WTC11 (cell line): Measurements from ENCODE around the gene OSR1. TPM values are rescaled to one million over a fixed set of nuclear protein-coding genes. Genes with fewer than 3 reads are reported as not detected.

ENCODE experiments used
- ATAC-seq: fragments of 200-7000 bp; cut with Tn5 transposase; 2 replicates; pipeline ENCODE4 v1.10.0; 2021; ENCODE audit warnings: mild to moderate bottlenecking, moderate library complexity
- CTCF ChIA-PET: fragments of 300-600 bp; sonication (Branson Sonifier 250); formaldehyde crosslinking; loops from one replicate; lab custom pipeline; 2021; ENCODE audit warnings: antibody characterized with exemption; lab: Charles Lee
- POLR2A ChIA-PET: fragments of 350-600 bp; sonication (Branson Sonifier 250); formaldehyde crosslinking; loops from one replicate; lab custom pipeline; 2021; ENCODE audit warnings: antibody characterized with exemption; lab: Charles Lee
- DNase-seq: peaks from one replicate; pipeline ENCODE4 v3.0.0; 2021; ENCODE audit warnings: low spot score
- H3K27ac Mint-ChIP-seq: 2 replicates; pipeline ENCODE4 v1.8.0; 2021; ENCODE audit warnings: mixed read lengths
- H3K27me3 Mint-ChIP-seq: 2 replicates; pipeline ENCODE4 v1.8.0; 2021; ENCODE audit warnings: low read depth, mild to moderate bottlenecking, moderate library complexity, mixed read lengths
- H3K36me3 Mint-ChIP-seq: 2 replicates; pipeline ENCODE4 v1.8.0; 2021; ENCODE audit warnings: mixed read lengths
- H3K4me1 Mint-ChIP-seq: 2 replicates; pipeline ENCODE4 v1.8.0; 2022; ENCODE audit warnings: mixed read lengths
- H3K4me3 Mint-ChIP-seq: 2 replicates; pipeline ENCODE4 v1.8.0; 2021; ENCODE audit warnings: mild to moderate bottlenecking, moderate library complexity, mixed read lengths
- H3K9me3 Mint-ChIP-seq: 2 replicates; pipeline ENCODE4 v1.8.0; 2021; ENCODE audit warnings: mixed read lengths
- ATF1 ChIP-seq: sonication (generic); formaldehyde crosslinking; IDR thresholded peaks from 2 replicates; pipeline ENCODE4 v1.8.1; 2023; ENCODE audit warnings: mild to moderate bottlenecking, moderate library complexity, missing genetic modification reagents
- CBFB ChIP-seq: sonication (generic); formaldehyde crosslinking; IDR thresholded peaks from 2 replicates; pipeline ENCODE4 v1.8.1; 2022; ENCODE audit warnings: mild to moderate bottlenecking, low read depth, missing genetic modification reagents
- ELF4 ChIP-seq: sonication (generic); formaldehyde crosslinking; IDR thresholded peaks from 2 replicates; pipeline ENCODE4 v1.8.1; 2022; ENCODE audit warnings: low read depth, mild to moderate bottlenecking, moderate library complexity, missing genetic modification reagents
- FOXJ3 ChIP-seq: sonication (generic); formaldehyde crosslinking; IDR thresholded peaks from 2 replicates; pipeline ENCODE4 v1.9.0; 2021; ENCODE audit warnings: missing genetic modification reagents, mild to moderate bottlenecking, borderline replicate concordance
- FOXK1 ChIP-seq: sonication (generic); formaldehyde crosslinking; IDR thresholded peaks from 2 replicates; pipeline ENCODE4 v1.8.0; 2022; ENCODE audit warnings: mild to moderate bottlenecking, moderate library complexity, missing genetic modification reagents
- FOXP1 ChIP-seq: sonication (generic); formaldehyde crosslinking; IDR thresholded peaks from 2 replicates; pipeline ENCODE4 v1.8.0; 2022; ENCODE audit warnings: missing genetic modification reagents, mild to moderate bottlenecking, moderate library complexity, borderline replicate concordance
- HMGA2 ChIP-seq: fragments of 250-450 bp; sonication (Bioruptor Pico); IDR thresholded peaks from 2 replicates; pipeline ENCODE4 v1.4.0; 2021; ENCODE audit warnings: mild to moderate bottlenecking, moderate library complexity
- IRF2 ChIP-seq: sonication (generic); formaldehyde crosslinking; IDR thresholded peaks from 2 replicates; pipeline ENCODE4 v1.8.0; 2022; ENCODE audit warnings: low read depth, missing genetic modification reagents, borderline replicate concordance
- MXD4 ChIP-seq: fragments of 250-450 bp; sonication (Bioruptor Pico); IDR thresholded peaks from 2 replicates; pipeline ENCODE4 v1.8.0; 2021; ENCODE audit warnings: mild to moderate bottlenecking, moderate library complexity, borderline replicate concordance
- MYBL2 ChIP-seq: sonication (generic); formaldehyde crosslinking; IDR thresholded peaks from 2 replicates; pipeline ENCODE4 v1.8.1; 2023; ENCODE audit warnings: mild to moderate bottlenecking, moderate library complexity, missing genetic modification reagents
- OVOL2 ChIP-seq: fragments of 250-450 bp; sonication (Bioruptor Pico); IDR thresholded peaks from 2 replicates; pipeline ENCODE4 v1.9.0; 2021; ENCODE audit warnings: mild to moderate bottlenecking, borderline replicate concordance
- SMAD3 ChIP-seq: sonication (generic); formaldehyde crosslinking; IDR thresholded peaks from 2 replicates; pipeline ENCODE4 v1.8.0; 2022; ENCODE audit warnings: missing genetic modification reagents, mild to moderate bottlenecking, borderline replicate concordance
- TCF7 ChIP-seq: sonication (generic); formaldehyde crosslinking; IDR thresholded peaks from 2 replicates; pipeline ENCODE4 v1.8.0; 2022; ENCODE audit warnings: mild to moderate bottlenecking, low read depth, missing genetic modification reagents, moderate library complexity
- TP53 ChIP-seq: sonication (generic); formaldehyde crosslinking; IDR thresholded peaks from 2 replicates; pipeline ENCODE4 v1.8.1; 2023; ENCODE audit warnings: mild to moderate bottlenecking, missing genetic modification reagents
- ZNF121 ChIP-seq: sonication (generic); formaldehyde crosslinking; IDR thresholded peaks from 2 replicates; pipeline ENCODE4 v1.8.0; 2023; ENCODE audit warnings: missing genetic modification reagents
- ZNF396 ChIP-seq: fragments of 250-450 bp; sonication (Bioruptor Pico); IDR thresholded peaks from 2 replicates; pipeline ENCODE4 v1.8.0; 2021; ENCODE audit warnings: mild to moderate bottlenecking, moderate library complexity, borderline replicate concordance
- total RNA-seq: library from RNA; stranded (reverse); gene quantifications from 3 replicates; pipeline ENCODE4 v1.2.3, GENCODE V29; 2021
- TF ChIP-seq, protein P1 (sequence below): sonication (generic); formaldehyde crosslinking; IDR thresholded peaks from 2 replicates; pipeline ENCODE4 v1.8.0; 2022; ENCODE audit warnings: mild to moderate bottlenecking, missing genetic modification reagents
- TF ChIP-seq, protein P2 (sequence below): fragments of 250-450 bp; sonication (Bioruptor Pico); IDR thresholded peaks from 2 replicates; pipeline ENCODE4 v1.9.0; 2021; ENCODE audit warnings: mild to moderate bottlenecking
- TF ChIP-seq, protein P3 (sequence below): sonication (generic); formaldehyde crosslinking; IDR thresholded peaks from 2 replicates; pipeline ENCODE4 v1.8.1; 2023; ENCODE audit warnings: mild to moderate bottlenecking, moderate library complexity, missing genetic modification reagents
- TF ChIP-seq, protein P4 (sequence below): sonication (generic); formaldehyde crosslinking; IDR thresholded peaks from 2 replicates; pipeline ENCODE4 v1.8.1; 2023; ENCODE audit warnings: mild to moderate bottlenecking, missing genetic modification reagents, moderate library complexity
- TF ChIP-seq, protein P5 (sequence below): sonication (generic); formaldehyde crosslinking; IDR thresholded peaks from 2 replicates; pipeline ENCODE4 v1.8.1; 2023; ENCODE audit warnings: mild to moderate bottlenecking, missing genetic modification reagents, moderate library complexity
- TF ChIP-seq, protein P6 (sequence below): sonication (generic); formaldehyde crosslinking; IDR thresholded peaks from 2 replicates; pipeline ENCODE4 v1.8.0; 2022; ENCODE audit warnings: mild to moderate bottlenecking, missing genetic modification reagents

OSR1 gene
- total RNA-seq, 1 experiment from 2014 or later = 0.22 TPM

DNA sequence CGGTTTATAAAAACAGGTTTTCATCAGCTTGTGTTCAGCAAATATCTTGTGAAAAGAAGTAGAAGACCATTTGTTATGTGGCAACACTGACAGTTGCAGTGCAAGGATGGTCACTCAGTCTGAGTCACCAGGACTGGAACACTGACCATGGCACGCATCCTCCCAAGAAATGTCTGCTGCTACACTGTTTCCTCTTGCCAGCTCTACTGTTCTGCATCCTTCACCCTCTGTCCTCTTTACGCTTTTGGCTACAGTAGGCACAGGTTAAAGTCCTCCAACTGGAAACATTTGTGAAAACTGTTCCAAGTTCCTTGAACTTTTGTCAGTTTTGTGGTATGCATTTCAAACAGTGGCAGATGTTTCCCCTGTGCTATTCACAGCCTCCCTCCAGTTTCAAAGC, 39.4 kb downstream of the OSR1 start:
- ChIA-PET POLR2A (no interaction called here), CTCF (interaction anchor here (1.0 kb wide), 1 partner anchor 31 kb away, joined by 5 read pairs; no protein-coding TSS in a partner anchor)
- H3K4me3 Mint-ChIP-seq = no peak overlapping the region
- H3K27ac Mint-ChIP-seq = no peak overlapping the region
- no peak for ATAC-seq
- TF ChIP-seq FOXP1 (CRISPR knock-in tag) (no peak), IRF2 (CRISPR knock-in tag) (no peak)
- TF ChIP-seq, protein P1, sequence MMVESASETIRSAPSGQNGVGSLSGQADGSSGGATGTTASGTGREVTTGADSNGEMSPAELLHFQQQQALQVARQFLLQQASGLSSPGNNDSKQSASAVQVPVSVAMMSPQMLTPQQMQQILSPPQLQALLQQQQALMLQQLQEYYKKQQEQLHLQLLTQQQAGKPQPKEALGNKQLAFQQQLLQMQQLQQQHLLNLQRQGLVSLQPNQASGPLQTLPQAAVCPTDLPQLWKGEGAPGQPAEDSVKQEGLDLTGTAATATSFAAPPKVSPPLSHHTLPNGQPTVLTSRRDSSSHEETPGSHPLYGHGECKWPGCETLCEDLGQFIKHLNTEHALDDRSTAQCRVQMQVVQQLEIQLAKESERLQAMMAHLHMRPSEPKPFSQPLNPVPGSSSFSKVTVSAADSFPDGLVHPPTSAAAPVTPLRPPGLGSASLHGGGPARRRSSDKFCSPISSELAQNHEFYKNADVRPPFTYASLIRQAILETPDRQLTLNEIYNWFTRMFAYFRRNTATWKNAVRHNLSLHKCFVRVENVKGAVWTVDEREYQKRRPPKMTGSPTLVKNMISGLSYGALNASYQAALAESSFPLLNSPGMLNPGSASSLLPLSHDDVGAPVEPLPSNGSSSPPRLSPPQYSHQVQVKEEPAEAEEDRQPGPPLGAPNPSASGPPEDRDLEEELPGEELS (CRISPR knock-in tag) = no peak
- no peaks in the 10 kb centered on the region for H3K27me3 Mint-ChIP-seq
- DNase-seq = no peak
- H3K36me3 Mint-ChIP-seq = no peaks in the 10 kb centered on the region
- H3K9me3 Mint-ChIP-seq = peaks cover 5% of the 10 kb centered on the region; the same call in 1 of the 2 replicates
- no peaks in the 10 kb centered on the region for H3K4me1 Mint-ChIP-seq

DNA sequence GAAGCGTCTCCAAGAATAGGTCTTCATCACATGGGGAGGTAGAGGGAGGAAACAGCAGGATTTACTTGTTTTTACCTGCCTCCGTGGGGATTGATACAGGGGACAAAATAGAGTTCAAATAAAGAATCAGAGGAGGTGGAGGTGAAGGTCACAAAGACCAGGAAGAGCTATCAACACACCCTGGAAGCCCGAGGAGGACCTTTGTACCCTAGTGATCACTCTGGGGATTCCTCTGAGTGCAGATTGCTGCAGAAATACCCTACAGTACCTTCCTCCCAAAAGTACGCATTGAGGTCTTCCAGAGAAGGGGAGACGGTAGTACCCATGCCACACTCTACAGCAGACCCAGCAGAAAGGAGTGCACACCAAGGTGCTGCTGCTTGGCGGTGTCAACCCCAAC, 44.9 kb downstream of the OSR1 start:
- Mint-ChIP-seq H3K9me3 (peaks cover 19% of the 10 kb centered on the region), H3K4me3 (no peak overlapping the region), H3K27ac (no peak overlapping the region), H3K4me1 (no peaks in the 10 kb centered on the region), H3K36me3 (peaks cover 6% of the 10 kb centered on the region), H3K27me3 (peaks cover under 1% of the 10 kb centered on the region)
- ChIA-PET POLR2A (no interaction called here), CTCF (interaction anchor here (0.9 to 1.4 kb wide), 2 partner anchors 24 to 45 kb away, joined by 3 read pairs; partner anchors contain the start of gene OSR1)
- TF ChIP-seq, protein P2, sequence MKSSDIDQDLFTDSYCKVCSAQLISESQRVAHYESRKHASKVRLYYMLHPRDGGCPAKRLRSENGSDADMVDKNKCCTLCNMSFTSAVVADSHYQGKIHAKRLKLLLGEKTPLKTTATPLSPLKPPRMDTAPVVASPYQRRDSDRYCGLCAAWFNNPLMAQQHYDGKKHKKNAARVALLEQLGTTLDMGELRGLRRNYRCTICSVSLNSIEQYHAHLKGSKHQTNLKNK (CRISPR knock-in tag) = no peak
- TF ChIP-seq FOXK1 (CRISPR knock-in tag) (no peak), CBFB (CRISPR knock-in tag) (no peak), OVOL2 (CRISPR knock-in tag) (no peak), TCF7 (CRISPR knock-in tag) (no peak), ELF4 (CRISPR knock-in tag) (no peak), IRF2 (CRISPR knock-in tag) (no peak), MYBL2 (no peak), HMGA2 (CRISPR knock-in tag) (no peak), ZNF121 (no peak), ATF1 (CRISPR knock-in tag) (no peak), ZNF396 (CRISPR knock-in tag) (no peak), FOXJ3 (CRISPR knock-in tag) (no peak), TP53 (CRISPR knock-in tag) (no peak), SMAD3 (CRISPR knock-in tag) (no peak), MXD4 (CRISPR knock-in tag) (no peak)
- TF ChIP-seq, protein P3, sequence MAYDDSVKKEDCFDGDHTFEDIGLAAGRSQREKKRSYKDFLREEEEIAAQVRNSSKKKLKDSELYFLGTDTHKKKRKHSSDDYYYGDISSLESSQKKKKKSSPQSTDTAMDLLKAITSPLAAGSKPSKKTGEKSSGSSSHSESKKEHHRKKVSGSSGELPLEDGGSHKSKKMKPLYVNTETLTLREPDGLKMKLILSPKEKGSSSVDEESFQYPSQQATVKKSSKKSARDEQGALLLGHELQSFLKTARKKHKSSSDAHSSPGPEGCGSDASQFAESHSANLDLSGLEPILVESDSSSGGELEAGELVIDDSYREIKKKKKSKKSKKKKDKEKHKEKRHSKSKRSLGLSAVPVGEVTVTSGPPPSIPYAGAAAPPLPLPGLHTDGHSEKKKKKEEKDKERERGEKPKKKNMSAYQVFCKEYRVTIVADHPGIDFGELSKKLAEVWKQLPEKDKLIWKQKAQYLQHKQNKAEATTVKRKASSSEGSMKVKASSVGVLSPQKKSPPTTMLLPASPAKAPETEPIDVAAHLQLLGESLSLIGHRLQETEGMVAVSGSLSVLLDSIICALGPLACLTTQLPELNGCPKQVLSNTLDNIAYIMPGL = no peak
- TF ChIP-seq, protein P4, sequence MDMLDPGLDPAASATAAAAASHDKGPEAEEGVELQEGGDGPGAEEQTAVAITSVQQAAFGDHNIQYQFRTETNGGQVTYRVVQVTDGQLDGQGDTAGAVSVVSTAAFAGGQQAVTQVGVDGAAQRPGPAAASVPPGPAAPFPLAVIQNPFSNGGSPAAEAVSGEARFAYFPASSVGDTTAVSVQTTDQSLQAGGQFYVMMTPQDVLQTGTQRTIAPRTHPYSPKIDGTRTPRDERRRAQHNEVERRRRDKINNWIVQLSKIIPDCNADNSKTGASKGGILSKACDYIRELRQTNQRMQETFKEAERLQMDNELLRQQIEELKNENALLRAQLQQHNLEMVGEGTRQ (CRISPR knock-in tag) = no peak
- TF ChIP-seq, protein P5, sequence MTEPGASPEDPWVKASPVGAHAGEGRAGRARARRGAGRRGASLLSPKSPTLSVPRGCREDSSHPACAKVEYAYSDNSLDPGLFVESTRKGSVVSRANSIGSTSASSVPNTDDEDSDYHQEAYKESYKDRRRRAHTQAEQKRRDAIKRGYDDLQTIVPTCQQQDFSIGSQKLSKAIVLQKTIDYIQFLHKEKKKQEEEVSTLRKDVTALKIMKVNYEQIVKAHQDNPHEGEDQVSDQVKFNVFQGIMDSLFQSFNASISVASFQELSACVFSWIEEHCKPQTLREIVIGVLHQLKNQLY (CRISPR knock-in tag) = no peak
- TF ChIP-seq, protein P6, sequence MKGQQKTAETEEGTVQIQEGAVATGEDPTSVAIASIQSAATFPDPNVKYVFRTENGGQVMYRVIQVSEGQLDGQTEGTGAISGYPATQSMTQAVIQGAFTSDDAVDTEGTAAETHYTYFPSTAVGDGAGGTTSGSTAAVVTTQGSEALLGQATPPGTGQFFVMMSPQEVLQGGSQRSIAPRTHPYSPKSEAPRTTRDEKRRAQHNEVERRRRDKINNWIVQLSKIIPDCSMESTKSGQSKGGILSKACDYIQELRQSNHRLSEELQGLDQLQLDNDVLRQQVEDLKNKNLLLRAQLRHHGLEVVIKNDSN (CRISPR knock-in tag) = no peak
- ATAC-seq (no peak), DNase-seq (no peak)
